ENCODE data around the gene SPATA2.

Gene SPATA2

DNA sequence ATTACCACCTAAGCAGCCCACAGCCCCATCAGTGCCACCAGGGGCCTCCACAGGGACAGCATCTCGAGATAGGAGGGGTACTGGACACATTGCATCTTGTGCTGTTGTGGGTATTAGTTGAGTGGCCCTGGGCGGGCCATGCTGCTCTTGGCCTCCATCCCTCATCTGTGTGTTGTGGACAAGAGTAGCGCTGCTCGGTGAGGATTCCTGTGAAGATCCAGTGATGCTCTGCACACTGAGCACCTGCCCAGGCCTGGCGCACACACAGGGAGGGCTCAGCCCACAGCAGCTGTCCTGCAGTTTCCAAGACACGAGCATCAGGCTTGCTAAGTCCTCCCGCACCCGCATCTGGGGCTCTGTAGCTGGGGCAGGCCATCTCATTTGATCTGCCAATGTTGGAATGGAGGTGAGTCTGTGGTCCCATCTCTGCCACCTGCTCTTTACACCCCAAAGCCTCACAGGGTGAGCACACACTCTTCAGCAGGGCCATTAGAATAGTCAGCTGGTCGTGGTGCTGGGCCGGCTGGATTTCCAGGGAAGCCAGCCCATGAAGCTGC lies 32.0 kb downstream of the SPATA2 start:
- TF ChIP-seq, protein P1, sequence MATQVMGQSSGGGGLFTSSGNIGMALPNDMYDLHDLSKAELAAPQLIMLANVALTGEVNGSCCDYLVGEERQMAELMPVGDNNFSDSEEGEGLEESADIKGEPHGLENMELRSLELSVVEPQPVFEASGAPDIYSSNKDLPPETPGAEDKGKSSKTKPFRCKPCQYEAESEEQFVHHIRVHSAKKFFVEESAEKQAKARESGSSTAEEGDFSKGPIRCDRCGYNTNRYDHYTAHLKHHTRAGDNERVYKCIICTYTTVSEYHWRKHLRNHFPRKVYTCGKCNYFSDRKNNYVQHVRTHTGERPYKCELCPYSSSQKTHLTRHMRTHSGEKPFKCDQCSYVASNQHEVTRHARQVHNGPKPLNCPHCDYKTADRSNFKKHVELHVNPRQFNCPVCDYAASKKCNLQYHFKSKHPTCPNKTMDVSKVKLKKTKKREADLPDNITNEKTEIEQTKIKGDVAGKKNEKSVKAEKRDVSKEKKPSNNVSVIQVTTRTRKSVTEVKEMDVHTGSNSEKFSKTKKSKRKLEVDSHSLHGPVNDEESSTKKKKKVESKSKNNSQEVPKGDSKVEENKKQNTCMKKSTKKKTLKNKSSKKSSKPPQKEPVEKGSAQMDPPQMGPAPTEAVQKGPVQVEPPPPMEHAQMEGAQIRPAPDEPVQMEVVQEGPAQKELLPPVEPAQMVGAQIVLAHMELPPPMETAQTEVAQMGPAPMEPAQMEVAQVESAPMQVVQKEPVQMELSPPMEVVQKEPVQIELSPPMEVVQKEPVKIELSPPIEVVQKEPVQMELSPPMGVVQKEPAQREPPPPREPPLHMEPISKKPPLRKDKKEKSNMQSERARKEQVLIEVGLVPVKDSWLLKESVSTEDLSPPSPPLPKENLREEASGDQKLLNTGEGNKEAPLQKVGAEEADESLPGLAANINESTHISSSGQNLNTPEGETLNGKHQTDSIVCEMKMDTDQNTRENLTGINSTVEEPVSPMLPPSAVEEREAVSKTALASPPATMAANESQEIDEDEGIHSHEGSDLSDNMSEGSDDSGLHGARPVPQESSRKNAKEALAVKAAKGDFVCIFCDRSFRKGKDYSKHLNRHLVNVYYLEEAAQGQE (IDR thresholded peaks at IDR 0.05; ENCODE audit: insufficient read depth in 1 of 2, low read depth in 2 of 2, low read length in 2 of 2), result no peak
- TF ChIP-seq FOXP2 (optimal IDR thresholded peaks at IDR 0.05; ENCODE audit: borderline replicate concordance, extremely low read depth, extremely low read length, insufficient read depth), result no peak
- no peak for TF ChIP-seq SIN3A (IDR thresholded peaks at IDR 0.05; ENCODE audit: borderline replicate concordance, insufficient read depth, low read length)
- TF ChIP-seq POLR2AphosphoS5 (IDR thresholded peaks at IDR 0.05; ENCODE audit: low read depth, low read length), result no peak
- no peak for TF ChIP-seq TAF1 (IDR thresholded peaks at IDR 0.05; ENCODE audit: borderline replicate concordance, insufficient read depth, low read length)

DNA sequence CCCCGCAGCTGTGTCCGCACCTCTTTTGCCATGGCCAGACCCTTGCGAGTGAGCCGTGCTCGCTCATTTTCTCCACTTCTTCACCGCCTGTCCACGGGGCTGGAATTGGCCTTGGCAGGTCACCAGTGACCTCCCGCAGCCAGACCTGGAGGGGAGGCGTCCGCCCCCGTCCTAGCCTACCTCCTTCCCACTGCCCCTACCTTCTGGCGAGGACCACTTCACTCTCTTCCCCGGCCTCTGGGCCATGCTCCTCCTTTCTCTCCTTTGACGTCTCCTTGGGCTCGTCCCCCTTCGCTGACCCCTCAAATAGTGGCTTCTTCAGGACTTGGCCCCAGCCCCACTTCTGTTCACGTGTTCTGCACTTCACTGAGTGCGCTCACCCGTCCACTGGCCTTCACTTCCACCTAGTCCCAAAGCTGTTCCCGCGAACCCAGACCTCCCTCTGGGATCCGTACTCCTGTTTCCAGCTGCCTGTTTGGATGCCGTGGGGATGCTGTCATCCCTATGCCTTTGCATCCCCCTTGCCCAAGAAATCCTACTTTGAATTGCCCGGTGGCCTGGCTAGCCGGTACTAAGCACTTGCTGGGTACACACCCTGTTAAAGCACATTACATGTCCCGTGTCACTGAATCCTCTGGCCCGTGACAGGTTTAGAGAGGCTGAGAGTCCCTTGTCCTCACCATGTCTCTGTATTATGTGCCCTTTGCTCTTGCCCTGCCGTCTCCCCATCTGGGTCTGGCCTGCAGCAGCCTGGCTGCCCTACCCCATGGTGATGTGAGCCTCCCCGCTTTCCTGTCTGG lies 33.0 kb downstream of the SPATA2 start:
- no peak for TF ChIP-seq SIN3A (IDR thresholded peaks at IDR 0.05; ENCODE audit: borderline replicate concordance, insufficient read depth, low read length)
- no peak for TF ChIP-seq TAF1 (IDR thresholded peaks at IDR 0.05; ENCODE audit: borderline replicate concordance, insufficient read depth, low read length)
- TF ChIP-seq, protein P1 (IDR thresholded peaks at IDR 0.05; ENCODE audit: insufficient read depth in 1 of 2, low read depth in 2 of 2, low read length in 2 of 2), result no peak
- TF ChIP-seq FOXP2 (optimal IDR thresholded peaks at IDR 0.05; ENCODE audit: borderline replicate concordance, extremely low read depth, extremely low read length, insufficient read depth), result no peak
- TF ChIP-seq POLR2AphosphoS5 (IDR thresholded peaks at IDR 0.05; ENCODE audit: low read depth, low read length), result no peak

DNA sequence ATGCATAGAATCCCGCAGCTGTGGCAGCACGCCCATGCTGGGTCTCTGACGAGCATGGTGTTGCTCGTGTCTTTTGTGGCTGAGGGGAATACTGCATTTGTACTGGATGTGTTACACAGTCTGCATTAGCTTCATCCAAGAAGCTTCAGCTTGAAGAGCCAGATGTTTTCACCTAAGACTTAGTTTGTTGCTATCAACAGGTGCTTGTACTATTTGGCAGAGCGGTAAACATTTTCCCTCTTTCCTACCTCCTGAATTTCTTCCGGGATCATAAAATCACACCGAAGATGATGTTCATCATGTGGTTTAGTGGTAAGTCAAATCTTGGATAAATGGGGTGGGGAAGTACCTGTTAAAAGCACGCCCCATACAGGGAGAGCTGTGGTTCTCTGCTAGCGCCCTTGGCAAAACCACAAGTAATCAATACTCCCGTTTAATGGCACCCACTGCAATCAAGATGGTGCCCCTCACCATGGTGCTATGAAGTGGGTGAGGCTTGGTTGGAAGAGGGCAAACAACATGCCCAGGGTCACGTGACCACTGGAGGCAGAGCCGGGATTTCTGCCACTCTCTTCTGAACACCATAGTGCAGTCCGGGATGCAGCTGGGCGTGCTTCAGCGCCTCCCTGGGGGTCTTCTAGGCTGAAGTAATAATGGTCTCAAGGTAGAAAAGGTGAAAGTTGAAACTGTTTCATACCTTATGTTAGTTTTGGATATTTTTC lies 34.4 kb downstream of the SPATA2 start:
- TF ChIP-seq, protein P1 (IDR thresholded peaks at IDR 0.05; ENCODE audit: insufficient read depth in 1 of 2, low read depth in 2 of 2, low read length in 2 of 2), result no peak
- TF ChIP-seq TAF1 (IDR thresholded peaks at IDR 0.05; ENCODE audit: borderline replicate concordance, insufficient read depth, low read length) (no peak), SIN3A (IDR thresholded peaks at IDR 0.05; ENCODE audit: borderline replicate concordance, insufficient read depth, low read length) (no peak), POLR2AphosphoS5 (IDR thresholded peaks at IDR 0.05; ENCODE audit: low read depth, low read length) (no peak), FOXP2 (optimal IDR thresholded peaks at IDR 0.05; ENCODE audit: borderline replicate concordance, extremely low read depth, extremely low read length, insufficient read depth) (no peak)

DNA sequence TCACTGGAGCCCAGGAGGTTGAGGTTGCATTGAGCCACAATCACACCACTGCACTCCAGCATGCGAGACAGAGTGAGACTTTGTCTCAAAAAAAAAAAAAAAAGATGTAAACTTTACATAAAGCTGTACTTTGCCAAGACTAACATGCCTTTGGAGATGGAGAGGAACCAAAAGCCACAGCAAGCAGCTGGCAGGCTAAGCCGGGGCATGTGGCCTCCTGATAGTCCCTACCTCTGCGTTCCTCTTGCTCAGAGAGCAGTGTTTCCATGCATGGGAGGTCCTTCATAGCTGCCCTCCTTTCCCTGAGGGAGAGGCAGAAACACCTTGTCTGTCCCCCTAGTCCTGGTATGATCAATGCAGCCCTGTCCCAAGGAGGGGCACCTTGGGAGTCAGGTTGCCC lies 35.2 kb downstream of the SPATA2 start:
- no peak for TF ChIP-seq SIN3A (IDR thresholded peaks at IDR 0.05; ENCODE audit: borderline replicate concordance, insufficient read depth, low read length)
- TF ChIP-seq TAF1 (IDR thresholded peaks at IDR 0.05; ENCODE audit: borderline replicate concordance, insufficient read depth, low read length), result no peak
- no peak for TF ChIP-seq POLR2AphosphoS5 (IDR thresholded peaks at IDR 0.05; ENCODE audit: low read depth, low read length)
- no peak for TF ChIP-seq FOXP2 (optimal IDR thresholded peaks at IDR 0.05; ENCODE audit: borderline replicate concordance, extremely low read depth, extremely low read length, insufficient read depth)
- TF ChIP-seq, protein P1 (IDR thresholded peaks at IDR 0.05; ENCODE audit: insufficient read depth in 1 of 2, low read depth in 2 of 2, low read length in 2 of 2), result no peak
